G401 (cell line): ENCODE results near the gene LNX1. TPM values are rescaled to one million over a fixed set of nuclear protein-coding genes. Genes with fewer than 3 reads are reported as not detected.

Source experiments
- DNase-seq: peaks from one replicate; pipeline ENCODE4 v3.0.0-alpha.2; 2015; ENCODE audit warnings: low spot score
- in situ Hi-C: cut with HindIII; loops from 2 replicates; pipeline ENCODE4 v1.10.0; 2016; ENCODE audit warnings: low sequenced_read_pairs, mixed read lengths
- total RNA-seq: library from RNA; depleted of rRNA; stranded (reverse); fragments of >200 nt; shearing (Covaris generic); gene quantifications from 2 replicates; pipeline ENCODE4 v1.2.3, GENCODE V29; 2014

LNX1 gene
- total RNA-seq, 1 experiment from 2014 or later, result not detected

- DNase-seq, result no peak
- in situ Hi-C loops, result no loop called here
These were observed 11.1 kb upstream of the LNX1 start for GRCh38 chr4:53602390-53602789.

- no peak for DNase-seq
- in situ Hi-C loops, result no loop called here
These were observed 10.0 kb upstream of the LNX1 start for GRCh38 chr4:53601251-53601764.

GRCh38 chr4:53599632-53600031 is 8.3 kb upstream of the LNX1 start:
- DNase-seq, result no peak
- in situ Hi-C loops, result no loop called here

- in situ Hi-C loops, result no loop called here
- no peak for DNase-seq
These were observed 7.6 kb upstream of the LNX1 start for GRCh38 chr4:53598901-53599300.

GRCh38 chr4:53598483-53598882 is 7.2 kb upstream of the LNX1 start:
- no peak for DNase-seq
- in situ Hi-C loops, result no loop called here

- in situ Hi-C loops, result no loop called here
- DNase-seq, result no peak
These were observed 5.6 kb upstream of the LNX1 start for GRCh38 chr4:53596901-53597300.

- DNase-seq, result no peak
- in situ Hi-C loops, result no loop called here
These were observed 4.5 kb upstream of the LNX1 start for GRCh38 chr4:53595834-53596233.

- in situ Hi-C loops, result no loop called here
- no peak for DNase-seq
These were observed 3.9 kb upstream of the LNX1 start for GRCh38 chr4:53595204-53595603.

GRCh38 chr4:53593765-53594164 is 2.5 kb upstream of the LNX1 start:
- DNase-seq, result no peak
- in situ Hi-C loops, result no loop called here

- in situ Hi-C loops, result no loop called here
- no peak for DNase-seq
These were observed 1.6 kb upstream of the LNX1 start for GRCh38 chr4:53592686-53593501.

GRCh38 chr4:53592122-53592521 is 836 bp upstream of the LNX1 start:
- in situ Hi-C loops, result no loop called here
- no peak for DNase-seq

- DNase-seq, result no peak
- in situ Hi-C loops, result no loop called here
These were observed 1.1 kb downstream of the LNX1 start for GRCh38 chr4:53590187-53590586.

GRCh38 chr4:53589511-53589910 is 1.8 kb downstream of the LNX1 start:
- no peak for DNase-seq
- in situ Hi-C loops, result no loop called here

GRCh38 chr4:53587135-53587534 is 4.2 kb downstream of the LNX1 start:
- no peak for DNase-seq
- in situ Hi-C loops, result no loop called here

GRCh38 chr4:53586121-53586816 is 5.0 kb downstream of the LNX1 start:
- DNase-seq, result no peak
- in situ Hi-C loops, result no loop called here

GRCh38 chr4:53584658-53585057 is 6.6 kb downstream of the LNX1 start:
- no peak for DNase-seq
- in situ Hi-C loops, result no loop called here

GRCh38 chr4:53583513-53583912 is 7.8 kb downstream of the LNX1 start:
- DNase-seq, result no peak
- in situ Hi-C loops, result no loop called here

GRCh38 chr4:53582194-53582593 is 9.1 kb downstream of the LNX1 start:
- in situ Hi-C loops, result no loop called here
- DNase-seq, result no peak

- in situ Hi-C loops, result no loop called here
- no peak for DNase-seq
These were observed 11.0 kb downstream of the LNX1 start for GRCh38 chr4:53580274-53580673.

GRCh38 chr4:53579826-53580225 is 11.5 kb downstream of the LNX1 start:
- in situ Hi-C loops, result no loop called here

More at GRCh38 chr4:53579826-53580225, 11.5 kb downstream of the LNX1 start:
- DNase-seq, result no peak
